Astrocyte of the hippocampus (primary cell): ENCODE results near the gene PTPRN2.
A peak's percentile ranks its signal among the peaks of the same experiment; 100 is the strongest.

Experiments used
- DNase-seq: peaks from one replicate; pipeline ENCODE4 v3.0.0; 2011; ENCODE audit warnings: low read depth, low spot score

PTPRN2 gene

DNA sequence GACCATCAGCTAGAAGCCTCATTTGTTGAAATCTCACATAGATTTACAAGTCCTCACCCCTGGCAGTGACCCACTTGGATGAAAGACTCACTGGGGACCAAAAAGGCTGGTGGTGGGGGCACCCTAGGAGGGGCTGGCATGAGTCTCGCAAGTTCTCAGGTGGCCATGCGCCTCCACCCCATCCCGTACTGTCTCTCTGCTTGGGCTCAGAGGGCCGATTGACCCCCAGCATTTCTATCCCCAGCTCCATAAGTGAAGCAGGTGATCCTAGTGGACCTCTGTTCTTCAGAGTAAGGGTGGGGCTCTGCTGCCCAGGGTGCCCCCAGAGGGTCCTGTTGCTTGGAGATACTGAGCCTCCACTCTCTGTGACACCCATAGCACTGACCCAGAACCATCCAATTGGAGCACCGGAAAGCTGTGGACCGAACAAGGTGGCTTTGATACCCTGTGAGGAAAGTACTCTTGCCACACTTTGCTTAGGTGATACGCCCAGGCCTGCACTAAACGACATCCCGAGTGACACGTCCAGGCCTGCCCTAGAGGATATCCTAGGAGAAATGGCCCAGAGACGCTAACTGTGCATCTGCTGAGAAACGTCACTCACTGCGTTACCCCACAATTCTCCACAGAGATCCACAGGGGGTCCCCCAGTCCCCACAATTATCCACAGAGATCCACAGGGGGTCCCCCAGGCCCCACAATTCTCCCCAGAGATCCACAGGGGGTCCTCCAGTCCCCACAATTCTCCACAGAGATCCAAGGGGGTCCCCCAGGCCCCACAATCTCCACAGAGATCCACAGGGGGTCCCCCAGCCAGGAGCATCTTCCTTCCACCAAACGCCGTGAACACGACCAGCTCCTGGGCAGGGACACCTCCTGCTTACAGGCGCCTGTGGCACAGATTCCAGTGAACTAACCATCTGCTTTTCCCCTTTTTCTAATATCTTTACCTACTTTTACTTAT is 262.9 kb downstream of the PTPRN2 start:
- DNase-seq, result no peak

DNA sequence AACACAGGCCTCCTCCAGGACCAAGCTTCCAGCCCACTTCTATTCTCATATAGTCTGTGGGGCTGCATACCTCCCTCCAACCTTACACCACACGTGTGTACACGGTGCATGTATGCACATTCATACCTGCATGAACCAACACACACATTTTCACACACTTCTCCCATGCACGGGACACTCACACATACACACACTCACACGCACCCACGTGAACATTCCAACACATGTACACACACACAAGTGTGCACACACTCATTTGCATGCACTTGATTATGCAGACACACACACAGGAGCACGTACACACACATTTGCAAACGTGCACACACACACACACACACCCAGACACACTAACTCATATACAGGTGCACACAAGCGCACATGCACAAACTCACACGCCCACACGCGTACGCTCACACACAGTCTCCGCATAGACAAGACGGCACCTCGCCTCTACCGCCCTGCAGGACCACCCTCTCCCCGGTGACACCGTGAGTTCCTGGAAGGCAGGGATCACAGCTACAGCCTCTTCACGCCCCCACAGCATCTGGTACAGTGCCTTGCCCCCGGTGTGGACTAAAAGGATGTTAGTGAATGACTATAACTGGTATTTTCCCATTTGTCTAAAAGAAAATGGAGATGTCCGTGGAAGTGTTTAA is 263.8 kb downstream of the PTPRN2 start:
- no peak for DNase-seq

DNA sequence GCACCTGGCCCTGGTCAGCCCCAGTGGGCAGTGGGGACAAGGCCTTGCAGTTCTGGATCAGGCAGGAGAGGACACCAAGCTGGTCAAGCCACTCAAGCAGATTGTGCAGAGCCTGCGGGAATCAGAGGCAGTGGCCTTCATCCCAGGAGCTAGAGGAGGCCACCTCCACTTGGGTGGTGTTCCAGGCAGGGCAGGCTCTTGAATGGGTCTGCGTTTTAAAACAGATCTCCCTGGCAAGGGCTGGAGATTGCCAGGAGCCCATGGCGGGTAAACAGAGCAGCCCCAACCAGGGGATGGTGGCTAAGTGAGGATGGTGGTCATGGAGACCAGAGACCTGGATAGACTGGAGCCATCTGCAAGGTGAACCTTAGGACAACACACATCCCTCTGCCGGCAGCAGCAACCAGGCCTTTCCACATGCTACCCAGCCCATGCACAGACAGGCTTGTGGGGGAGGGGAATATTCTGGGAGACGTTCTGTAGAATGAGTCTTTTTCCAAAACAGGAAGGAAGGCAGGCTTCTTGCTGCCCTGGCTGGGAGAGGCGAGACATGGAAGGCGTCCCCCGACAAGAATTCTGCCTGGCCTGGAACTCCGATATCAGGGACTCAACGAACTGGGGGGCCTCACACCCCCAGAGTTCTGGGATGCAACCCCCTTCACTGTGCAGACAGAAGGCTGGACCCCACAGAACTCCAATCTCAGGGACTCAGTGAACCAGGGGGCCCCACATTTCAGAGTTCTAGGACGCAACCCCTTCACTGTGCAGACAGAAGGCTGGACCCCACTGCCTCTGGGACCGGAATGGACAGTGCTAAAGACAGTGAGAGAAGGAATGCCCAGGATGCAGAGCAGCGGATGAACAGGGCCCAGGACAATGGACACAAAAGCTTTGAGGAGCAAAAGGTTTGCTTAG is 264.8 kb downstream of the PTPRN2 start:
- no peak for DNase-seq

DNA sequence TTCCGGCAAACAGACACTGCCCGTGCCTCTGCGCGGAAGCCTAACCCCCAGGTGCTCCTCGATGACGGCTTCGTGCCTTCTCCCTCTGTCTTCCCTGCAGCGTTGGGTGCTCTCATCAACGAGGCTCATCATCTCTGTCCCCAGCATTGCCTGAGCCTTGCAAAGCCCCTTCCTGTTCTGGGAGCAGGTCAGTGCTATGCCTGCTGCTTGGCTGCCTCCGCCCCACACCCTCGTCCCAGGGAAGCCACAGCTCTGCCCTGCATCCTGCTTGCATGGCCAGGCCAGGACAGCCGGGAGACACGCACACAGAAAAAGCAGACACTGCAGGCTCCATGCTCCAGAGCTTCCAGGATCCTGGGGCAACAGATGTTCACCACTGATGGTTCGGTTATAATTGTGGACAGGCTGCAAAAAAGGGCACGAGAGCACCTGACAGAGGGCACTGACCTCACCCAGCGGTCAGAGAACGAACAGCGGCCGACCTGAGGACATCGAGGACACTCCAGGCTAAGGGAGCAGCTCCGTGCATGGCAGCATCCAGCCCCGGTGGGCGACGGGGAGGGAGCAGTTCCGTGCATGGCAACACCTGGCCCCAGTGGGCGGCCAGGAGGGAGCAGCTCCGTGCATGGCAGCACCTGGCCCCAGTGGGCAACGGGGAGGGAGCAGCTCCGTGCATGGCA is 265.5 kb downstream of the PTPRN2 start:
- DNase-seq, result no peak

DNA sequence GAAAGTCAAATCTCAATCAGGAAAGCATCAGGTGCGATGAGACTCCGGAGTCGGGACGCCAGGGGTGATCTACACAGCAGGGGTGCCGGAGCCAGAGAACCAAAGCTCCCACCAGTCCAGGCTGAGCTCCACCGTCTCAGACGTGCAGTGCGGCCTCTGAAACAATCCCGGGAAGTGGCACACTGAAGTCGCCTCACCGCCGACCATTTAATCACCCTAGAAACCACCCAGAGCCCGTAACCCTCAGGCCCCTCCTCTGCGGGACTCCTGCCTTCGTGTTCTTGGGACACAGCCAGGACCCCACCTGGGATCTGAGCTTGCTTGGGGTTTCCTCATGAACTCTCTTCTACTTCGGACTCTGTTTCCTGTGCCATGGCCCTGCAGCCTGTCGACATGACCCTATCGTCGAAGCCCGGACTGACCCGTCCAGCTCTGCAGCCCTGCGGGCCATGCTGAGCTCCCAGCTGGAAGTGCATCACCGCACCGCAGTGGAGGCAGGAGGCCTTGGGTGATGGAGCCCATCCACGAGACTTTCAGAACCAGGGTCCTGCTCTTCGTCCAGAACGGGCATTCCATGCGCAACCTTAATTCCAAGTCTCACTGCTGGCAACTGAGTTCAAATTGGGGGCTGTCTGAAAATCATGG is 266.4 kb downstream of the PTPRN2 start:
- DNase-seq, result no peak

DNA sequence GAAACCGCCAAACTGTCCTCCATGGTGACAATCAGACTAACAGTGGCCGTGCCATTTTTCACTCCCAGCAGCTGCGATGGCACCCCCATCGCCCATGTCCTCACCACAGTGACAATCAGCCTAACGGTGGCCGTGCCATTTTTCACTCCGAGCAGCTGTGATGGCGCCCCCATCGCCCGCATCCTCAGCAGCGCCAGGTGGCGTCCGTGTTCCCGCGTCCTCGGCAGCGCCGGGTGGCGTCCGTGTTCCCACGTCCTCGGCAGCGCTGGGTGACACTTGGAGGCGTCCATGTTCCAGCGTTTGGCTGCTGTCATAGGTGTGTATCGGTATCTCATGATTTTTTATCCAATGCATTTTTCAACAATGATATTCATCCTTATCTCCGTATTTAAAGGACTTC is 267.3 kb downstream of the PTPRN2 start:
- DNase-seq, result no peak

DNA sequence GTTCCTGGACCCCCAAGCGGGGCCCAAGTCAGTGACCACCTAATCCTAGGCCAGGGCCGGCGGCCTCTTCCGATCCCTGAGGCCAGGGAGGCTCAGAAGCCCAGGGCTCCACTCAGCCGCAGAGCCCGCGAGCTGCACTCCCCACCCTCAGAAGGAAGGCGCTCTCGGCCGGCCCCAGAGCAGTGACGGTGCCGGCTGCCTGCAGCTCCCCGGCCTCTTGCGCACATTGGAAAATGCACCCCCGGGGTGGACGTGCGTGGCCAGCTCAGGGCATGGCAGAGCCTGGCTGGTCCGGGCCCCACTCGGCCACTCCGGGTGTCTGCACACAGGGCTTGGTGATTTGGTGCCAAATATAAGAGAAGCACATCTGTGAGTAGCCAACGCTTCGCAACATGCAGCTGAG is 269.1 kb downstream of the PTPRN2 start:
- no peak for DNase-seq

DNA sequence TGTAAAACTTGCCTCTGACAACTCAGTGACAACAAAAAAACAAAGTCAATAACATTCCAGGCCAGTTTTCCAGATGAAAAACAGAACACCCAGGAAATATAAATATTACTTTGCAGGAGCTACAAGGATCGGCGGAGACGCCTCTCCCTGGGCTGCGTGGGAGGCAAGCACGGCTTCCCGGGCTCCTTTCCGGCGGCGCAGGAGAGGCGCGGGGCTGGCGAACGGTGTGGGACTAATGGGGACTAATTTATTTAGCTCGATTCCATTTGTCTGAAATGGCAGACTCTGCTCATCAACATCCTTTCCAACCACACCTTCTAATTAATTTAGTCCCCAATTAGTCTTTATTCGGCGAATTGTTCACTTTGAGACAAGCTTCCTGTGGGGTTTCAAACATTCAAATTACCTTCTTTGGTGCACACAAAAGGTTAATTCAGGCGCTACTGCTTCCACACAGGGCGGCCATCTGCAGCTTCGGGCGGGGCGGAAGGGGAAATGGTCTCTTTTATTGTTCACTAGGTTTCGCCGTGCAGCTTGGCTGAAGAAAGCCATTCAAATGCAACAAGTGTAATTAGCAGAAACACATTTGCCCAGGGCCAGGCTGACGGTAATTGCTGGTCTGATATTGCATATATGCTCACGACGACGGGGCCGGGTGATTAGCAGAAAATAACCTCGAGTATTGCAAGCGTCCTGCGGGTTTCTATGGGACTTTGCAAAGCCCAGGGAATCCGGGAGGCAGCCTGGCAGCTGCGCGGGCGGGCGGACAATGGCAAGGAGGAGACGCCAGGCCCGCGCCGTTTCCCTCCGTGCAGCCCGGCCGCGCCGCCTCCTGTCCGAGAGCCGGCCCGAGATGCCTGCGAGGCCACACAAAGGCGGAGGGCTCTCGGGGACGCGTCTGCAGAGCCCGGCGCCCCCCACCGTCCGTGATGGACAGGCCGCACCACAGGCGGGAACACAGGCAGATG is 270.1 kb downstream of the PTPRN2 start:
- DNase-seq, result peak; percentile 43

DNA sequence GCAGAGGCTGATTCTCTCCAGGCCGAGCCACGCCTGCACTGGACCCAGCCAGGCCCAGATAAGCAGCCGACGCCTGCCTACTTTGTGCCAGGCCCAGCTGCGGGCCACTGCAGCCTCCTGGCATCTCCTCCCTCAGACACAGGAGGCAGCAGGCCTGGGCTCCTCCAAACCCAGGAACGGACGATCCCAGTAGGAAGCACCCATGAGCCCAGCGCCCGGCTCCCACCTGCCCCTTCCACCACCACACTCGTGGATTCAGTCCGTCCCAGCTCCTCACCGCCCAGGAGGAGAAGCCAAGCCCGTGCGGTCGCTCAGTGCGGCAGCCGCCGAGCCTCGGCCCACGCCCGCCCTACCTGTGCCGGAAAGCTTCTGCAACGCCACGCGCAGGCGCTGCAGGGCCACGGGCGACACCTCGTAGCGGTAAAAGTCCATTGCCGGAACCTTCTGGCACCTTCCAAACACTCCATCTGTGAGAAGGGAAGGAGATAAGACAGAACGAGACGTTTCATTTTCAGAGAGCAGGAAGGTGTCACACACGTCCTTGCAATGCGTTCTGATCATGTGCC is 271.1 kb downstream of the PTPRN2 start:
- no peak for DNase-seq

DNA sequence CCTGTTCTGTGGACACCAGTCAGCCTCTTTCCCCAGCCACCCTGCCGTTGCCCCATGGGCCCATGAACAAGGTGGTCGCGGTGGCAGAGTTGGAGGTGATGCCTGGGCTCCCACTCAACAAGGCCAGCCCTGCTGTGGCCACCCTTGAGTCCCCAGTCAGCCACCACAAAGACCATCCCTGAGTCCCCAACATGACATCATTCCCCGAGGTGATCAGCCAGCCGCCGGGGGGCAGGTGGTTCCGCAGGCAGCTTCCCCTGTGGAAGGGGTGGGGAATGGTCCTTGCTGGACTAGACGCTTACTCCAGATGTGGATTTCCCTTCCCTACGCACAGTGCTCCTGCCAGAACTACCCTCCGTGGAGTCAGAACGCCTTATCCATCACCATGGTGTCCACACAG is 271.7 kb downstream of the PTPRN2 start:
- DNase-seq, result no peak

DNA sequence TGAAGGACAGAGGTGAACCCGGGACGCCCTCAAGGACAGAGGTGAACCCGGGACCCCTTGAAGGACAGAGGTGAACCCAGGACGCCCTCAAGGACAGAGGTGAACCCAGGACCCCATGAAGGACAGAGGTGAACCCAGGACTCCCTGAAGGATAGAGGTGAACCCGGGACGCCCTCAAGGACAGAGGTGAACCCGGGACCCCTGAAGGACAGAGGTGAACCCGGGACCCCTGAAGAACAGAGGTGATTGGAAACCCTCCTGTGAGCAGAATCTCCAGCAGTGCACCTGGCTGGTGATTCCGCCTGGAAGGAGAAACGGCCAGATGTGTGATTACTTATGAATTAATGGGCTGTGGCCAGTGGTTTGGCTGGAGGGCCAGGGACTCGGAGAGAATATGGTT is 272.3 kb downstream of the PTPRN2 start:
- DNase-seq, result no peak

DNA sequence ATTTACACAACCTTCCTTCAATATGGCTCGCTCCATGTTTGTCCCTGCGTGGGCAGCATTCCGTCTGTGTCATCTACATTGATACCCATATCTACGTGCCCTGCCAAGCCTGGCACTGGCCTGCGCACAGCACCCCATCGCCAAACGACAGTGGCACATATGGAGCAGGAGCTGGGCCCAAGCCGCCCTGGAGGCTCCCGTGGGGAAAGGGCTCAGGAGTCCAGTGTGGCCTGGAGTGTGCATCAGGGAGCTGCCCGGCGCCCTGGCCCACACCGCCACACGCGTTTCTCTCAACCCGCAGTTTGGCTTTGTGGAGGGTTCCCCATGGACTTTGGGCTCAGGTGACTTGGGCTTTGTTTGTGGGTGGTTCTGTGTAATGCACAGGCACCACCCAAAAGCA is 273.2 kb downstream of the PTPRN2 start:
- no peak for DNase-seq

DNA sequence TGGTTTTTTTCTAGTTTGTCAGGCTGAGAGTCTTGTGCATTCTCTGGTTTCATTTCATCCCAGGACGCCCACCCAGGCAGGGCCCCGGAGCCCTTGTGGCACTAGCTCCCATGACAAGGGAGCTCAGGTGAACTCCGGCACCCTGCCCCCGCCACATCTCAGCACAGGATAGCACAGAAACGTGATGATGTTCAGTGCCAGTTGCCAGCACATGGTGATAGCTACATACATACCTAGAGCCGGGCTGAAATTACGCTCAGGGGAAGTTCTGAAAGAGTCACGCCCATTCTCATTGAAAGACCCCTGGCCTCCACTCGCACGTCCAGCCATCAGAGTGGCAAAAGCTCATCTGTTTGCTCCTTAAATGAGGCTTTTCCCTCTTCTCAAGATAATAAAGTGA is 273.7 kb downstream of the PTPRN2 start:
- no peak for DNase-seq

DNA sequence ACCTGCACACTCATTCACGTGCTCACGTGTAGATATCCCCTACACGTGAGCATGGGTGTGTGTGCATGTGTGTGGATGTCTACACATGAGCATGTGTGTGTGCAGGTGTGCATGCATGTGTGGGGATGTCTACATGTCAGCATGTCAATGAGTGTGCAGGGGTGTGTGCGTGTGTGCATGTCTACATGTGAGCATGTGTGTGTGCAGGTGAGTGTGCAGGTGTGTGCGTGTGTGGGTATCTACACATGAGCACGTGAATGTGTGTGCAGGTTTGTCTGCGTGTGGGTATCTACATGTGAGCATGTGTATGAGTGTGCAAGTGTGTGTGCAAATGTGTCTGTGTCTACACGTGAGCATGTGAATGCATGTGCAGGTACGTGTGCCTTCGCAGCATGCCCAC is 274.8 kb downstream of the PTPRN2 start:
- no peak for DNase-seq

DNA sequence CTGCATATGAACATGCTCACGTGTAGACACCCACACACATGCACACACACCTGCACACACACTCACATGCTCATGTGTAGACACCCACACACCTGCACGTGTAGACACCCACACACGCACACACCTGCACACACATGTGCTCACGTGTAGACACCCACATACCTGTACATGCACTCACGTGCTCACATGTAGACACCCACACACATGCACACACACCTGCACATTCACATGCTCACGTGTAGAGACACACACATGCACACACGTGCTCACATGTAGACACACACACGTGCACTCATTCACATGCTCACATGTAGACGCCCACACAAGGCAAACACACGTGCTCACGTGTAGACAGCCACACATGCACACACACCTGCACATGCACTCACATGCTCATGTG is 275.8 kb downstream of the PTPRN2 start:
- DNase-seq, result no peak

DNA sequence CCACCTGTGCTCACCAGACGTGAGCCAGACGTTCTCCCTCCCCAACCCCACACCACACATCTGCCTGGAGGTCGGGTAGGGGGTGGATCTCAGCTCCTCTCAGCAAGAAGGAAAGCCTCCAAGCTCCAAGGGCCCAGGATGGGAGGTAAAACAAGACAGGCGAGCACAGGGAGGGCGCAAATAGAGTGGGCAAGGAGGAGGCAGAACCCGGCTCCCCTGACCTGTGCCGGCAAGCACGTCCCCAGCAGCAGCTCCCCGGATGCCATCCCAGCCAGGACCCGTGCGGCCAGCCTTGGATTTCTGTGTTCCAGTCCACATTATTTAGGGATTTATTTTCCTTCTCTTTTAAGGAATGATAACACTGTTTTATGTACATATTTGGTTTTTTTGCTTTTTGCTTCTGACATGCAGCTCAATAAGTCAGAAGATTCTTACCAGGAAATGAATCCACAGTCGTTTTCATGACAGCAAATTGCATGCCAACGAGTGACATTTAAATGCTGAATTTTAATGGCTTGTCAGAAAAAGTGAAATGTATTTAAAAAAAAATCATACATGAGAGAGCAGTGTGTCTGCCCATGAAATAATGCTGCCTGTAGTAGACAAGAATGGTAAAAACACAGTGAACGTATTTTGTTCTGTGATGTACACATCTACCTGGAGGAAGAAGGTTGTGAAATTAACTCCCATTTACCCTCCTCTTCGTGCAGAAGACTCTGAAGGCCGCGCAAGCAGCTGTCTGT is 276.5 kb downstream of the PTPRN2 start:
- no peak for DNase-seq

DNA sequence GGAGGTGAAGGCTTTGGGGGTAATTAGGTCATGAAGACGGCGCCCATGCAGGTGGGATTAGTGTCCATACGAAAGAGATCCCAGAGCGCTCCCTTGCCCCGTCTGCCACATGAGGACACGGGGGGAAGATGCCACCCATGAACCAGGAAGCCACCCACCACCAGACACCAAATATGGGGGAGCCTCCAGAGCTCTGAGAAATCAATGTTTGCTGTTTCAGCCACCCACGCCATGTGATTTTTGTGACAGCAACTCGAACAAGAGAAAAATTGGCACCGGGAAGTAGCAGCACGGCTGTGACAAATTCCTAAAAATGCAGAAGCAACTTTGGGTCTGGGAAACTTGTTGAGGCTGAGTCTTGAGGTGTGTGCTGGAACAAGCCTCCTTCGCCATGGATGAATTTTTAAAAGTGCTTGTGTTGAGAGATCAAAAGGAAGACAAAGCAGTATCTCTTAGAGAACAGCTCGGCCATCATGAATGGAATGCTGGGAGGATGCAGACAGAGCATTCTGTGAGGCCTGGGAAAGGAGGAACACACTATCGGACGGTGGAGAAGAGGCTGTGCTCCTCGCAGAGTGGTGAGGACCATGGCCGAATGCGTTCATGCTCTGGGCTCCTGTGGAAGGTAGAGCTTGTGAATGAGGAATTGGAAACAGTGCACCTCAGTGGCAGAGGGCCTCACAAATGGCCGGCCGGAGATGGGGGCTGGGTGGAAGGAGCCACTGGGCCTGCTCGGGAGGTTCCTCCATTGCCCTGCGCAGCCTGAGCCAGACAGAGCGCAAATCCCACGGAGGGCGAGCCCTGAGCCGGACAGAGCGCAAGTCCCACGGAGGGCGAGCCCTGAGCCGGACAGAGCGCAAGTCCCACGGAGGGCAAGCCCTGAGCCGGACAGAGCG is 277.5 kb downstream of the PTPRN2 start:
- no peak for DNase-seq

DNA sequence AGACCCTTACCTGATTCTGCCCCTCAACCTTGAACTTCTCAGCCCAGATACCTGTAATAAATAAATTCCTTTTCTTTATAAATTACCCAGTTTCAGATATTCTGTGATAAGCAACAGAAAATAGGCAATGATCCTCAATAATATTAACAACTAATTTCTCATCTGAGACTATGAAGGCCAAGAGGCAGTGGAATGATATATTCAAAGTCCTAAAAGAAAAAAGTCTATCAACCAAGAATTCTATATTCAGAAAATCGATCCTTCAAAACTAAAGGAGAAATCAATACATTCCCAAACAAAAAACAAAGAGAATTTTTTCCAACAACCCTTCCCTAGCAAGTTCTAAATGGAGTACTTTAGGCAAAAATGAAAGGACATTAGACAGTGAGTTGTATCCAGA is 279.6 kb downstream of the PTPRN2 start:
- DNase-seq, result no peak
